ENCODE data around the gene SELENOW.
A peak's percentile ranks its signal among the peaks of the same experiment; 100 is the strongest.
"Not testable (repeated sequence)": the region's sequence is repeated elsewhere in the genome, so short reads cannot be mapped to it uniquely, and the experiment has no call there.

Gene SELENOW

GRCh38 chr19:47778049-47778953, at the start of gene SELENOW:
TSS of gene SELENOW (plus strand) at chr19:47778703. CDS start at chr19:47778786, 83 bp downstream.
- DNase-seq (ENCODE audit: low read depth, low spot score), result peak; percentile 89

- DNase-seq (ENCODE audit: low read depth, low spot score), result peak; percentile 94
Observed at GRCh38 chr19:47729468-47729798, 49.1 kb upstream of the SELENOW start.

- peak; percentile 71 for DNase-seq (ENCODE audit: low read depth, low spot score)
Observed at GRCh38 chr19:47729799-47730520, 48.5 kb upstream of the SELENOW start.

- DNase-seq (ENCODE audit: low read depth, low spot score), result no peak
Observed at GRCh38 chr19:47730521-47730889, 48.0 kb upstream of the SELENOW start.

- no peak for DNase-seq (ENCODE audit: low read depth, low spot score)
Observed at GRCh38 chr19:47730910-47731309, 47.6 kb upstream of the SELENOW start.

GRCh38 chr19:47735131-47735530, 43.4 kb upstream of the SELENOW start:
- no peak for DNase-seq (ENCODE audit: low read depth, low spot score)

- no peak for DNase-seq (ENCODE audit: low read depth, low spot score)
Observed at GRCh38 chr19:47740866-47741519, 37.5 kb upstream of the SELENOW start.

GRCh38 chr19:47741544-47742140, 36.9 kb upstream of the SELENOW start:
- no peak for DNase-seq (ENCODE audit: low read depth, low spot score)

GRCh38 chr19:47742634-47743033, 35.9 kb upstream of the SELENOW start:
- DNase-seq (ENCODE audit: low read depth, low spot score), result peak; percentile 48

GRCh38 chr19:47745010-47745901, 33.2 kb upstream of the SELENOW start, which contains the start of gene NOP53:
TSS of gene NOP53 (plus strand) at chr19:47745546. CDS start at chr19:47745560, 14 bp downstream.
- peak; percentile 98 for DNase-seq (ENCODE audit: low read depth, low spot score)

- DNase-seq (ENCODE audit: low read depth, low spot score), result not testable (repeated sequence)
Observed at GRCh38 chr19:47746129-47746528, 32.4 kb upstream of the SELENOW start.

GRCh38 chr19:47749326-47749725, 29.2 kb upstream of the SELENOW start:
- DNase-seq (ENCODE audit: low read depth, low spot score), result no peak

GRCh38 chr19:47750752-47751151, 27.8 kb upstream of the SELENOW start:
- no peak for DNase-seq (ENCODE audit: low read depth, low spot score)

- DNase-seq (ENCODE audit: low read depth, low spot score), result no peak
Observed at GRCh38 chr19:47752440-47753211, 25.9 kb upstream of the SELENOW start.

GRCh38 chr19:47754206-47755064, 24.1 kb upstream of the SELENOW start:
- no peak for DNase-seq (ENCODE audit: low read depth, low spot score)

GRCh38 chr19:47755065-47755761, 23.3 kb upstream of the SELENOW start:
- DNase-seq (ENCODE audit: low read depth, low spot score), result no peak

GRCh38 chr19:47755762-47756626, 22.5 kb upstream of the SELENOW start:
- no peak for DNase-seq (ENCODE audit: low read depth, low spot score)

GRCh38 chr19:47756627-47756929, 21.9 kb upstream of the SELENOW start:
- DNase-seq (ENCODE audit: low read depth, low spot score), result no peak

Data from astrocyte of the hippocampus (primary cell).